ENCODE measurements around the gene FOXD4L1.
"Not testable (repeated sequence)": the region's sequence is repeated elsewhere in the genome, so short reads cannot be mapped to it uniquely, and the experiment has no call there.

FOXD4L1 gene

GRCh38 chr2:113498365-113498764 lies at the start of gene FOXD4L1:
TSS of gene FOXD4L1 (plus strand) at chr2:113498665. CDS start at chr2:113499257, 592 bp downstream.
- not testable (repeated sequence) for DNase-seq

GRCh38 chr2:113465770-113466169 lies 32.7 kb upstream of the FOXD4L1 start:
- DNase-seq, result not testable (repeated sequence)

- DNase-seq, result not testable (repeated sequence)
Observed at GRCh38 chr2:113476688-113477368, 21.6 kb upstream of the FOXD4L1 start.

- not testable (repeated sequence) for DNase-seq
Observed at GRCh38 chr2:113496527-113496926, 1.9 kb upstream of the FOXD4L1 start.

GRCh38 chr2:113499019-113499885 lies 787 bp downstream of the FOXD4L1 start:
- DNase-seq, result not testable (repeated sequence)

- not testable (repeated sequence) for DNase-seq
Observed at GRCh38 chr2:113499886-113500722, 1.6 kb downstream of the FOXD4L1 start.

GRCh38 chr2:113500723-113501038 lies 2.2 kb downstream of the FOXD4L1 start:
- DNase-seq, result not testable (repeated sequence)

- not testable (repeated sequence) for DNase-seq
Observed at GRCh38 chr2:113502216-113503093, 4.0 kb downstream of the FOXD4L1 start.

GRCh38 chr2:113503094-113504042 lies 4.9 kb downstream of the FOXD4L1 start:
- DNase-seq, result not testable (repeated sequence)

GRCh38 chr2:113504081-113504480 lies 5.6 kb downstream of the FOXD4L1 start:
- not testable (repeated sequence) for DNase-seq

- not testable (repeated sequence) for DNase-seq
Observed at GRCh38 chr2:113507394-113508140, 9.1 kb downstream of the FOXD4L1 start.

GRCh38 chr2:113508187-113508586 lies 9.7 kb downstream of the FOXD4L1 start:
- DNase-seq, result not testable (repeated sequence)

- DNase-seq, result not testable (repeated sequence)
Observed at GRCh38 chr2:113510913-113511312, 12.4 kb downstream of the FOXD4L1 start.

GRCh38 chr2:113511859-113512258 lies 13.4 kb downstream of the FOXD4L1 start:
- DNase-seq, result not testable (repeated sequence)

- not testable (repeated sequence) for DNase-seq
Observed at GRCh38 chr2:113515457-113515856, 17.0 kb downstream of the FOXD4L1 start.

GRCh38 chr2:113515995-113516394 lies 17.5 kb downstream of the FOXD4L1 start:
- not testable (repeated sequence) for DNase-seq

- DNase-seq, result not testable (repeated sequence)
Observed at GRCh38 chr2:113517025-113517424, 18.6 kb downstream of the FOXD4L1 start.

- DNase-seq, result not testable (repeated sequence)
Observed at GRCh38 chr2:113520837-113521236, 22.4 kb downstream of the FOXD4L1 start.

GRCh38 chr2:113521492-113521891 lies 23.0 kb downstream of the FOXD4L1 start:
- not testable (repeated sequence) for DNase-seq

GRCh38 chr2:113524986-113525385 lies 26.5 kb downstream of the FOXD4L1 start:
- DNase-seq, result not testable (repeated sequence)

All from SW 1271 (cell line).